ENCODE measurements around the gene ASPHD2. TPM values are rescaled to one million over a fixed set of nuclear protein-coding genes. Genes with fewer than 3 reads are reported as not detected.

Gene ASPHD2
- total RNA-seq, 2 experiments from 2014 or later = 12.0 to 14.0 TPM

GRCh38 chr22:26460202-26460601 lies 31.1 kb downstream of the ASPHD2 start:
- Mint-ChIP-seq H3K4me1 (ENCODE audit: low read depth) (no peaks in the 10 kb centered on the region), H3K4me3 (no peak overlapping the region), H3K27ac (no peak overlapping the region), H3K9me3 (no peaks in the 10 kb centered on the region), H3K27me3 (no peaks in the 10 kb centered on the region), H3K36me3 (ENCODE audit: low read depth) (peaks cover 28% of the 10 kb centered on the region)
- TF ChIP-seq CTCF (IDR thresholded peaks at IDR 0.05) = no peak
- CTCF ChIA-PET = interaction anchor here (0.8 to 6.2 kb wide), 16 partner anchors 8 to 95 kb away, joined by 3 to 71 read pairs (median 4); partner anchors contain the start of genes HPS4 and SRRD
- DNase-seq (no peak), ATAC-seq (no peak)
- intact Hi-C loops (cut with micrococcal nuclease) = loop anchor here (5.0 kb wide), 1 partner anchor 63 kb away; no protein-coding TSS in a partner anchor
- POLR2A ChIA-PET = interaction anchor here (1.1 to 1.6 kb wide), 2 partner anchors 9 to 93 kb away, joined by 3 to 4 read pairs; no protein-coding TSS in a partner anchor

DNA sequence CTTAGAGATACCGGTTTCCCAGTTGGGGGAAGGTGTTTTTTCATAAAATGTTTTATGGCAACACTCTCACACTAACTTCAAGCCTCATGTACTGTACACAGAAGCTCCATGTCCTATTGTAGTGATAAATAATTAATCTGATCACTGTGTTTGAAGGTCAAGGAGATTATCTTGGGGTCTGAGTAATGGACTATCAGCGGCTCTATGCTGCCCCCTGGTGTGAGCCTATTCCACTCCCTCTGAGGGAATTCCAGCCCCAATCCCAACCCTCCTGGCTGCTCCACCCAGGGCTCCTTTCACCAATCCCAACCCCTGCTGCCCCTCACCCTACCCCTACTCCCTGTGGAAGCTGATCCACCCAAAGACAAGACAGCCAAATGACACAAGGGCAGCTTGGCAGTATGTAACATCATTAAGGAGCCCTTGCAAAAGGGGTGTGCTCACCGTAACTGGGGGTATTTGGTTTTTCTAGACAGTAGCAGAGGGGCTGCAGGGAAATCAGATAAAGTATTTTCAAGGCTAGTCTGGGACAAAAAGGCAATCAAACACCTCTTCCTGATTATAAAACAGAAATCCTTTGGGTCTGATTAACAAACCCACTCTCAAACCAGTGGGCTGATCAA lies 32.2 kb downstream of the ASPHD2 start:
- Mint-ChIP-seq H3K9me3 (no peaks in the 10 kb centered on the region), H3K36me3 (ENCODE audit: low read depth) (peaks cover 27% of the 10 kb centered on the region), H3K4me3 (no peak overlapping the region), H3K27ac (no peak overlapping the region), H3K27me3 (no peaks in the 10 kb centered on the region), H3K4me1 (ENCODE audit: low read depth) (no peaks in the 10 kb centered on the region)
- intact Hi-C loops (cut with micrococcal nuclease) = loop anchor here (5.0 kb wide), 1 partner anchor 64 kb away; no protein-coding TSS in a partner anchor
- DNase-seq (peak; percentile 56), ATAC-seq (peak; percentile 27)
- peak; percentile 80 for TF ChIP-seq CTCF (IDR thresholded peaks at IDR 0.05)
- ChIA-PET CTCF (interaction anchor here (0.8 to 6.2 kb wide), 25 partner anchors 8 to 235 kb away, joined by 3 to 71 read pairs (median 4); partner anchors contain the start of genes HPS4 and SRRD), POLR2A (interaction anchor here (0.7 to 1.6 kb wide), 5 partner anchors 10 to 96 kb away, joined by 3 to 5 read pairs (median 4); no protein-coding TSS in a partner anchor)

GRCh38 chr22:26462051-26462450 lies 33.0 kb downstream of the ASPHD2 start:
- no peaks in the 10 kb centered on the region for H3K4me1 Mint-ChIP-seq (ENCODE audit: low read depth)
- no peaks in the 10 kb centered on the region for H3K9me3 Mint-ChIP-seq
- DNase-seq (no peak), ATAC-seq (no peak)
- H3K27me3 Mint-ChIP-seq = no peaks in the 10 kb centered on the region
- H3K36me3 Mint-ChIP-seq (ENCODE audit: low read depth) = peaks cover 29% of the 10 kb centered on the region
- CTCF ChIA-PET = interaction anchor here (0.8 to 6.2 kb wide), 17 partner anchors 8 to 235 kb away, joined by 3 to 71 read pairs (median 5); partner anchors contain the start of genes HPS4 and SRRD
- H3K4me3 Mint-ChIP-seq = no peak overlapping the region
- TF ChIP-seq CTCF (IDR thresholded peaks at IDR 0.05) = no peak
- POLR2A ChIA-PET = interaction anchor here (1.3 kb wide), 1 partner anchor 32 kb away, joined by 5 read pairs; no protein-coding TSS in a partner anchor
- no peak overlapping the region for H3K27ac Mint-ChIP-seq
- intact Hi-C loops (cut with micrococcal nuclease) = loop anchor here (5.0 kb wide), 1 partner anchor 65 kb away; no protein-coding TSS in a partner anchor

- no peaks in the 10 kb centered on the region for H3K27me3 Mint-ChIP-seq
- no peak overlapping the region for H3K27ac Mint-ChIP-seq
- no peak for ATAC-seq
- ChIA-PET POLR2A (no interaction called here), CTCF (interaction anchor here (1.0 to 6.2 kb wide), 8 partner anchors 8 to 133 kb away, joined by 3 to 71 read pairs (median 6); partner anchors contain the start of genes HPS4 and SRRD)
- H3K4me1 Mint-ChIP-seq (ENCODE audit: low read depth) = no peaks in the 10 kb centered on the region
- H3K9me3 Mint-ChIP-seq = no peaks in the 10 kb centered on the region
- DNase-seq = no peak
- H3K4me3 Mint-ChIP-seq = no peak overlapping the region
- peaks cover 25% of the 10 kb centered on the region for H3K36me3 Mint-ChIP-seq (ENCODE audit: low read depth)
- no peak for TF ChIP-seq CTCF (IDR thresholded peaks at IDR 0.05)
- intact Hi-C loops (cut with micrococcal nuclease) = loop anchor here (5.0 kb wide), 1 partner anchor 65 kb away; no protein-coding TSS in a partner anchor
Observed at GRCh38 chr22:26462641-26463040, 33.6 kb downstream of the ASPHD2 start.
